Measurements from ENCODE around the gene DCXR. TPM values are rescaled to one million over a fixed set of nuclear protein-coding genes. Genes with fewer than 3 reads are reported as not detected.

DCXR gene
- polyA plus RNA-seq, 4 donors, result 41.1 to 147 (median 112) TPM

Other genes starting within 250 kb of the DCXR start
- 1 to 10 TPM in 3 of 4 donors, under 1 TPM in 1; 0.27 to 2.2 (median 1.7) TPM for gene GCGR, start 233.5 kb downstream of the DCXR start, polyA plus RNA-seq
- gene MCRIP1, start 204.4 kb downstream of the DCXR start, polyA plus RNA-seq, result 10 to 100 TPM; 19.5 to 87.6 (median 48.5) TPM
- 1 to 10 TPM in 1 of 4 donors, under 1 TPM in 2, not detected in 1; 0.12 to 2.5 (median 0.49) TPM for gene PPP1R27, start 202.6 kb downstream of the DCXR start, polyA plus RNA-seq
- gene P4HB, start 177.2 kb downstream of the DCXR start, polyA plus RNA-seq, result 1,000 to 10,000 TPM in 3 of 4 donors, 100 to 1,000 TPM in 1; 792 to 1,191 (median 1,005) TPM
- gene ARHGDIA, start 166.4 kb downstream of the DCXR start, polyA plus RNA-seq, result 100 to 1,000 TPM; 190 to 411 (median 341) TPM
- 10 to 100 TPM; 22.8 to 86.7 (median 38.6) TPM for gene ALYREF, start 146.1 kb downstream of the DCXR start, polyA plus RNA-seq
- gene ANAPC11, start 146.0 kb downstream of the DCXR start, polyA plus RNA-seq, result 100 to 1,000 TPM in 3 of 4 donors, 10 to 100 TPM in 1; 75.8 to 240 (median 187) TPM
- 1 to 10 TPM in 1 of 4 donors, under 1 TPM in 3; 0.21 to 1.8 (median 0.59) TPM for gene NPB, start 135.5 kb downstream of the DCXR start, polyA plus RNA-seq
- gene PCYT2, start 126.3 kb downstream of the DCXR start, polyA plus RNA-seq, result 100 to 1,000 TPM in 3 of 4 donors, 10 to 100 TPM in 1; 32.6 to 303 (median 174) TPM
- 100 to 1,000 TPM in 1 of 4 donors, 10 to 100 TPM in 3; 25.9 to 129 (median 60.4) TPM for gene SIRT7, start 119.5 kb downstream of the DCXR start, polyA plus RNA-seq
- gene MAFG, start 110.0 kb downstream of the DCXR start, polyA plus RNA-seq, result 10 to 100 TPM in 2 of 4 donors, 1 to 10 TPM in 2; 7.6 to 17.1 (median 12.8) TPM
- gene PYCR1, start 100.4 kb downstream of the DCXR start, polyA plus RNA-seq, result 10 to 100 TPM in 2 of 4 donors, 1 to 10 TPM in 2; 8.3 to 71.6 (median 14.4) TPM
- gene MYADML2, start 90.5 kb downstream of the DCXR start, polyA plus RNA-seq, result under 1 TPM in 2 of 4 donors, not detected in 2; 0.03 to 0.06 TPM
- 1 to 10 TPM in 2 of 4 donors, not detected in 2; 1.0 to 1.1 TPM for gene NOTUM, start 76.5 kb downstream of the DCXR start, polyA plus RNA-seq
- gene ASPSCR1, start 60.1 kb downstream of the DCXR start, polyA plus RNA-seq, result 10 to 100 TPM; 23.5 to 96.7 (median 47.5) TPM
- 100 to 1,000 TPM in 3 of 4 donors, 10 to 100 TPM in 1; 43.4 to 241 (median 122) TPM for gene CENPX, start 14.8 kb downstream of the DCXR start, polyA plus RNA-seq
- gene LRRC45, start 14.4 kb downstream of the DCXR start, polyA plus RNA-seq, result 10 to 100 TPM; 10.8 to 26.7 (median 16.4) TPM
- 10 to 100 TPM in 1 of 4 donors, 1 to 10 TPM in 2, under 1 TPM in 1; 0.81 to 11.2 (median 4.4) TPM for gene RAC3, start 6.0 kb downstream of the DCXR start, polyA plus RNA-seq
- gene RFNG, start 14.1 kb upstream of the DCXR start, polyA plus RNA-seq, result 10 to 100 TPM; 35.4 to 43.8 (median 39.2) TPM
- 100 to 1,000 TPM in 2 of 4 donors, 10 to 100 TPM in 2; 80.4 to 161 (median 120) TPM for gene GPS1, start 14.2 kb upstream of the DCXR start, polyA plus RNA-seq
- gene DUS1L, start 28.1 kb upstream of the DCXR start, polyA plus RNA-seq, result 100 to 1,000 TPM in 3 of 4 donors, 10 to 100 TPM in 1; 86.6 to 170 (median 127) TPM
- gene FASN, start 60.5 kb upstream of the DCXR start, polyA plus RNA-seq, result 100 to 1,000 TPM in 1 of 4 donors, 10 to 100 TPM in 3; 13.2 to 103 (median 21.7) TPM
- 10 to 100 TPM; 36.7 to 97.3 (median 44.6) TPM for gene CCDC57, start 175.1 kb upstream of the DCXR start, polyA plus RNA-seq
- 10 to 100 TPM in 2 of 4 donors, 1 to 10 TPM in 2; 5.4 to 33.2 (median 14.5) TPM for gene SLC16A3, start 191.3 kb upstream of the DCXR start, polyA plus RNA-seq
- 100 to 1,000 TPM; 111 to 148 (median 137) TPM for gene CSNK1D, start 236.0 kb upstream of the DCXR start, polyA plus RNA-seq